Glutamatergic neuron (in vitro differentiated cells): ENCODE measurements around the gene USP38. TPM values are rescaled to one million over a fixed set of nuclear protein-coding genes. Genes with fewer than 3 reads are reported as not detected.

Experiments used
- DNase-seq: peaks from one replicate; pipeline ENCODE4 v3.0.0; 2022
- H3K27ac Mint-ChIP-seq: one replicate; pipeline ENCODE4 v1.8.0; 2020; ENCODE audit warnings: mild to moderate bottlenecking, mixed read lengths, inconsistent platforms; ENCODE audit not compliant: unreplicated experiment
- H3K27me3 Mint-ChIP-seq: one replicate; pipeline ENCODE4 v1.8.0; 2020; ENCODE audit warnings: mild to moderate bottlenecking, moderate library complexity, mixed read lengths, inconsistent platforms; ENCODE audit not compliant: unreplicated experiment
- H3K36me3 Mint-ChIP-seq: one replicate; pipeline ENCODE4 v1.8.0; 2020; ENCODE audit warnings: mild to moderate bottlenecking, mixed read lengths, inconsistent platforms; ENCODE audit not compliant: unreplicated experiment
- H3K4me1 Mint-ChIP-seq: one replicate; pipeline ENCODE4 v1.8.0; 2020; ENCODE audit warnings: mild to moderate bottlenecking, low read depth, mixed read lengths, inconsistent platforms; ENCODE audit not compliant: unreplicated experiment
- H3K4me3 Mint-ChIP-seq: one replicate; pipeline ENCODE4 v1.8.0; 2020; ENCODE audit warnings: mild to moderate bottlenecking, mixed read lengths, inconsistent platforms; ENCODE audit not compliant: unreplicated experiment
- H3K9me3 Mint-ChIP-seq: one replicate; pipeline ENCODE4 v1.8.0; 2020; ENCODE audit warnings: mild to moderate bottlenecking, moderate library complexity, mixed read lengths, inconsistent platforms; ENCODE audit not compliant: unreplicated experiment
- CTCF ChIP-seq: fragments of 200-600 bp; sonication (generic); IDR thresholded peaks from one replicate; pipeline ENCODE4 v1.5.0; 2021; ENCODE audit not compliant: partially characterized antibody, unreplicated experiment
- total RNA-seq: library from RNA; stranded (reverse); fragmentation: NEBNext Ultra II Directional; extraction: Animal tissue kit (Norgen Biotek cat#: 25700); gene quantifications from one replicate; pipeline ENCODE4 v1.2.1, GENCODE V29; 2021; ENCODE audit not compliant: unreplicated experiment

The USP38 gene
- total RNA-seq, 1 donor from 2014 or later: 15.9 TPM

- Mint-ChIP-seq H3K27me3 (no peaks in the 10 kb centered on the region), H3K36me3 (no peaks in the 10 kb centered on the region), H3K4me3 (no peak overlapping the region), H3K9me3 (no peaks in the 10 kb centered on the region), H3K27ac (no peak overlapping the region), H3K4me1 (no peaks in the 10 kb centered on the region)
- no peak for DNase-seq
- no peak for TF ChIP-seq CTCF
These were observed 68.4 kb downstream of the USP38 start for GRCh38 chr4:143253166-143253565.

- Mint-ChIP-seq H3K27ac (no peak overlapping the region), H3K4me3 (no peak overlapping the region), H3K9me3 (no peaks in the 10 kb centered on the region), H3K4me1 (no peaks in the 10 kb centered on the region), H3K27me3 (no peaks in the 10 kb centered on the region), H3K36me3 (no peaks in the 10 kb centered on the region)
- DNase-seq: no peak
- no peak for TF ChIP-seq CTCF
These were observed 69.9 kb downstream of the USP38 start for GRCh38 chr4:143254491-143255226.

GRCh38 chr4:143256456-143256855, 71.7 kb downstream of the USP38 start:
- Mint-ChIP-seq H3K27ac (no peak overlapping the region), H3K4me1 (no peaks in the 10 kb centered on the region), H3K27me3 (no peaks in the 10 kb centered on the region)

GRCh38 chr4:143257356-143257755, 72.6 kb downstream of the USP38 start:
- DNase-seq: no peak
- Mint-ChIP-seq H3K9me3 (no peaks in the 10 kb centered on the region), H3K36me3 (no peaks in the 10 kb centered on the region), H3K4me3 (no peak overlapping the region), H3K4me1 (no peaks in the 10 kb centered on the region), H3K27ac (no peak overlapping the region), H3K27me3 (no peaks in the 10 kb centered on the region)
- no peak for TF ChIP-seq CTCF

More at GRCh38 chr4:143256456-143256855, 71.7 kb downstream of the USP38 start:
- Mint-ChIP-seq H3K9me3 (no peaks in the 10 kb centered on the region), H3K36me3 (no peaks in the 10 kb centered on the region), H3K4me3 (no peak overlapping the region)
- no peak for DNase-seq
- TF ChIP-seq CTCF: no peak

GRCh38 chr4:143260750-143261149, 76.0 kb downstream of the USP38 start:
- TF ChIP-seq CTCF: no peak
- no peak overlapping the region for H3K27ac Mint-ChIP-seq
- no peaks in the 10 kb centered on the region for H3K36me3 Mint-ChIP-seq
- H3K4me1 Mint-ChIP-seq: no peaks in the 10 kb centered on the region
- no peak overlapping the region for H3K4me3 Mint-ChIP-seq
- no peaks in the 10 kb centered on the region for H3K9me3 Mint-ChIP-seq
- H3K27me3 Mint-ChIP-seq: no peaks in the 10 kb centered on the region
- DNase-seq: no peak
